Liver (tissue), 2 donors: ENCODE results near the gene OTOGL.

Source experiments
- REST ChIP-seq: IDR thresholded peaks from 2 replicates; pipeline ENCODE4 v1.6.1; 2016; ENCODE audit warnings: antibody characterized with exemption, mild to moderate bottlenecking
- TF ChIP-seq, protein P1 (sequence below): fragments of 150-350 bp; IDR thresholded peaks from 2 replicates; pipeline ENCODE4 v1.5.1; 2017; ENCODE audit warnings: improper control_type of control experiment, low read depth, low read length; ENCODE audit not compliant: missing input control
- donor health status: healthy.

- TF ChIP-seq, protein P1, sequence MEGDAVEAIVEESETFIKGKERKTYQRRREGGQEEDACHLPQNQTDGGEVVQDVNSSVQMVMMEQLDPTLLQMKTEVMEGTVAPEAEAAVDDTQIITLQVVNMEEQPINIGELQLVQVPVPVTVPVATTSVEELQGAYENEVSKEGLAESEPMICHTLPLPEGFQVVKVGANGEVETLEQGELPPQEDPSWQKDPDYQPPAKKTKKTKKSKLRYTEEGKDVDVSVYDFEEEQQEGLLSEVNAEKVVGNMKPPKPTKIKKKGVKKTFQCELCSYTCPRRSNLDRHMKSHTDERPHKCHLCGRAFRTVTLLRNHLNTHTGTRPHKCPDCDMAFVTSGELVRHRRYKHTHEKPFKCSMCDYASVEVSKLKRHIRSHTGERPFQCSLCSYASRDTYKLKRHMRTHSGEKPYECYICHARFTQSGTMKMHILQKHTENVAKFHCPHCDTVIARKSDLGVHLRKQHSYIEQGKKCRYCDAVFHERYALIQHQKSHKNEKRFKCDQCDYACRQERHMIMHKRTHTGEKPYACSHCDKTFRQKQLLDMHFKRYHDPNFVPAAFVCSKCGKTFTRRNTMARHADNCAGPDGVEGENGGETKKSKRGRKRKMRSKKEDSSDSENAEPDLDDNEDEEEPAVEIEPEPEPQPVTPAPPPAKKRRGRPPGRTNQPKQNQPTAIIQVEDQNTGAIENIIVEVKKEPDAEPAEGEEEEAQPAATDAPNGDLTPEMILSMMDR: no peak
- no peak for TF ChIP-seq REST
These were observed 112.3 kb downstream of the OTOGL start for GRCh38 chr12:80211671-80212070.
